ENCODE results near the gene YJEFN3.

DNA sequence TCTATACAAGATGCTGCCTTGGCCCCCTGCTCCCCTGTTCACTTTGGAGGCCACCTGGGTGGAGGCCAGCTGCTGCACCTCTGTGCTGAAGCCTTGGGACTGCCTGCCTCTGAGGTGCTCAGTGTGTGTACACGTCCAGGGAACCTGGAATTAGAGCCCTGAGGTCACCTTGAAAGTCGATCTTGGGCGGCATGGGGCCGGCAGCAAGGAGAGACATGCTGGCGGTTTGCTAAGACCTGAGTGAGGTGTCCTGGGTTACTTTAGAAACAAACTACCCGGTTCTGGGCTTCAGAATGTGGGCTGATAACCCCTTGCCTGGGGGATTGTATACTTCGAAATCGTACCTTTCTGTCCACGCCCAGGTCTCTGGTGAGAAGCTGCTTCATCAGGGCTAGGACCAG, 38.9 kb upstream of the YJEFN3 start:
- TF ChIP-seq, protein P1, sequence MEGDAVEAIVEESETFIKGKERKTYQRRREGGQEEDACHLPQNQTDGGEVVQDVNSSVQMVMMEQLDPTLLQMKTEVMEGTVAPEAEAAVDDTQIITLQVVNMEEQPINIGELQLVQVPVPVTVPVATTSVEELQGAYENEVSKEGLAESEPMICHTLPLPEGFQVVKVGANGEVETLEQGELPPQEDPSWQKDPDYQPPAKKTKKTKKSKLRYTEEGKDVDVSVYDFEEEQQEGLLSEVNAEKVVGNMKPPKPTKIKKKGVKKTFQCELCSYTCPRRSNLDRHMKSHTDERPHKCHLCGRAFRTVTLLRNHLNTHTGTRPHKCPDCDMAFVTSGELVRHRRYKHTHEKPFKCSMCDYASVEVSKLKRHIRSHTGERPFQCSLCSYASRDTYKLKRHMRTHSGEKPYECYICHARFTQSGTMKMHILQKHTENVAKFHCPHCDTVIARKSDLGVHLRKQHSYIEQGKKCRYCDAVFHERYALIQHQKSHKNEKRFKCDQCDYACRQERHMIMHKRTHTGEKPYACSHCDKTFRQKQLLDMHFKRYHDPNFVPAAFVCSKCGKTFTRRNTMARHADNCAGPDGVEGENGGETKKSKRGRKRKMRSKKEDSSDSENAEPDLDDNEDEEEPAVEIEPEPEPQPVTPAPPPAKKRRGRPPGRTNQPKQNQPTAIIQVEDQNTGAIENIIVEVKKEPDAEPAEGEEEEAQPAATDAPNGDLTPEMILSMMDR (conservative IDR thresholded peaks at IDR 0.05 in 1 of 2, IDR thresholded peaks at IDR 0.05 in 1 of 2; ENCODE audit: extremely low read depth in 1 of 2, insufficient read depth in 1 of 2, low read depth in 1 of 2, low read length in 2 of 2): no peak
- no peak for TF ChIP-seq EZH2 (IDR thresholded peaks at IDR 0.05; ENCODE audit: borderline replicate concordance, low read length)
